Germinal center (tissue), 1 donor: ENCODE measurements around the gene POLN.
A peak's percentile ranks its signal among the peaks of the same experiment; 100 is the strongest.

Experiments used
- DNase-seq: peaks from one replicate; pipeline ENCODE4 v3.0.0; 2012; ENCODE audit warnings: mixed read lengths, low spot score

Gene POLN

DNA sequence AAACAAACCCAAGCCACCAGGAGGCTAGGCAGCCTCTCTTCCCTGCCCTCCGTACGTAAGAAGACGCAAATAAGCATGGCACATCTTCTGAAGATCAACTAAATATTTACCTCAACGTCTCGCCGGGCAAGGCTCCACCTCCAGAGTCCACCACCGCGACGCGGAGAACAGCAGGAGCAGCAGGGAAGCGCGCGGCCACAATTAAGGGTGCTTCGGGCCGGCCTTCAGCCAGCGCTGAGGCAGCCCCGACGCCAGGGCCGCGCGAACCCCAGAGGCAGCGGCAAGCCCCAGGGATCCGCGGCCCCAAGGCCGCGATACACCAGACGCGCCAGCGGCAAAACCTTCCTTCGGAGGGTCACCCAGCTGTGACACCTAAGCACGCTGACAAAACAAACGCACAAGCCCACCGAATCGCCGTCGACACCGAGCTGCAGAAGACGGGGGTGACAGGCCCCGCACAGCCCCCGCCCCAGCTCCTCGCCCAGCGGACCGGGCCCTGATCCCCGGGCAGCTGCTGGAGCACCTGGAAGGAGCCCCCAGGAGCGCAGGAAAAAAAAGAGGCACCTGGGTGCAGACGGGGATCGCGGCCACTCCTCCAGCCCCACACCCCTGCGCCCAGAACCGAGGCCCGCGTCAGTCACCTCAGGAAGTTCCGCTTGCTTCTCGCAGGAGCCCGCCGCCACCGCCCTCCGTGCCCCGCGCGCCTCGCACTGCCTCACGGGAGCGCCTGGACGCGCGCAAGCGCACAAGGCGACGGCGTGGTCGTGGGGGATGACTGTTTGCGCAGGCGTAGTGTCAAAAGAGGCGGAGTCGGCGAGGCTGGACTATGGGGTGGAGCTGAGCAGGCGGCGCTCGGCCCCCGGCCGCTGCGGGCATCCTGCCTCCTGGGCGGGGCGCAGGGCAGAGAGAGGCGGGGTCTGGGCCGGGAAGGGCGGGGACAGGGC is at the start of gene POLN, which contains the start of gene HAUS3:
POLN (minus strand) TSS at position 712 of the 944 bp plus-strand sequence. CDS start 12,890 bp downstream, outside the sequence.
HAUS3 (minus strand) TSS at position 712 of the 944 bp plus-strand sequence. CDS start 1,175 bp downstream, outside the sequence.
- DNase-seq, result peak; percentile 100

DNA sequence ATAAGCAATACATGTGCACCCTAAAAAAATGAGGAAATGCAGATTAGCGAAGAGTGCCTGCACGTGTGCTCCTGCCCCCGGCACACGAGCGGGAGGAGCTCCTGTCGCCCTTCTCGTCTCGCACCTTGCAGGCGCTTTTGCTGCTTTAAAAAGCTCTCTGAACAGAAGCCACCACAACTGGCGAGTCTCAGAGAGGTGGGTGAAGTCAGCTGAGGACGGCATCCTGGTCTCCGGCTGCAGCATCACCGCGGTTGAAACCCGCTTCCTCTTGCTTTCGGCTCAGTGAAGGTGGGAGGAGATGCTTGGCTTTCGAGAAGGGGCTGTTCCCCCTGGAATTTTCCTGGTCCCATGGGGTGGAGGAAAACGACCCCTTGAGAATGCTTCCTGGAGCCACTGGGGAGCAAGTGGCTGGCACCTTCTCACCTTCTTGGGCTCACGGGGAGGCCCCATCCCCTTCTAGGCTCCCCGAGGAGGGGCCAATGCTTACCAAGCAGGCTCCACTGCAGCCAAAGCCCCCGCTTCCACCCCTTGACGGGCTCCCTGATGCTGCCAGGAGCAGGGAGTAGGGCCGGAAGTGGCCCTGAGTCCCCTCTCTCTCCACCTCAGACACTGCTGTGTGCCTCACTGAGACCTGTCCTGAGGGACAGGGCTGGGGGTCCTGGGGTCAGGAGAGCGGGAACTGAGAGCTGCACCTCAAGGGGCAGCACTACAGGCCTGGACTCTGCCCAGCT is 49.2 kb upstream of the POLN start:
- peak; percentile 63 for DNase-seq

DNA sequence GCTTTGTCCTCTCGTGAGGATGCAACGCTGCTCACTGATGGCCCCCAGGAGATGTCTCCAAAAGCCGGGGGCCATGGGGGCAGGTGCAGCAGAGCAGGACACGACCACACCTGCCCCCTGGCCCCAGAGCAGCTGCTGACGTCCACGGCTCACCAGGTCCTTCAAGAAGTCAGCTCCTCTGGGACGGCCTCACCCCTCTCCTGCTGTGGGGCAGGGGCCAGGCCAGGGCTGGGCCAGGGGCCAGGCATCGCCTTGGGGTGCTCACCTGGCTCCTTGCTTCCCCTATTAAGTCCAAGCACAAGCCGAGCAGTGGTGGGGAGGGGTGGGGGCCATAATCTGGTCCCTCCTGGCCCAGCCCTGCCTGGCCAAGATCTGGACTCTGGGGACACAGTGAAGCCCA is 48.6 kb upstream of the POLN start:
- DNase-seq, result no peak

DNA sequence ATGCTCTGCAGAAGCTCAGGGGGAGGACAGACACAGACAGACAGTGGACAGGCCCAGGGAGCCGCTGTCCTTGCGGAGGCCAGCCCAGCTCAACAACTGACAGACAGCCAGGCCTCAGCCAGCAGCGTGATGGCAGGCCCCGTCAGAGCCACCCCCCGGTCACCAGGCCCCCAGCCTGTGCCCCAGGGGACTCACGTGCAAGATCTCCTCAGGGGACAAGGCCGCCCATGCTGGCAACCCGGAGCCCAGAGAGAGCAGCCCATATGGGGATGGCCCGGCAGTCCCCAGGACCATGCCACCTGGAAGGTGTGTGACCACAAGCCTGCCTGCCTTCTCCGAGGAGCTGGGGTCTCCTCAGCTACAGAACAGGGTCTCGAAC is 48.0 kb upstream of the POLN start:
- no peak for DNase-seq

- no peak for DNase-seq
These were observed 47.5 kb upstream of the POLN start for GRCh38 chr4:2289311-2289954.

- no peak for DNase-seq
These were observed 46.2 kb upstream of the POLN start for GRCh38 chr4:2288051-2288541.

- no peak for DNase-seq
These were observed 45.6 kb upstream of the POLN start for GRCh38 chr4:2287594-2287915.

DNA sequence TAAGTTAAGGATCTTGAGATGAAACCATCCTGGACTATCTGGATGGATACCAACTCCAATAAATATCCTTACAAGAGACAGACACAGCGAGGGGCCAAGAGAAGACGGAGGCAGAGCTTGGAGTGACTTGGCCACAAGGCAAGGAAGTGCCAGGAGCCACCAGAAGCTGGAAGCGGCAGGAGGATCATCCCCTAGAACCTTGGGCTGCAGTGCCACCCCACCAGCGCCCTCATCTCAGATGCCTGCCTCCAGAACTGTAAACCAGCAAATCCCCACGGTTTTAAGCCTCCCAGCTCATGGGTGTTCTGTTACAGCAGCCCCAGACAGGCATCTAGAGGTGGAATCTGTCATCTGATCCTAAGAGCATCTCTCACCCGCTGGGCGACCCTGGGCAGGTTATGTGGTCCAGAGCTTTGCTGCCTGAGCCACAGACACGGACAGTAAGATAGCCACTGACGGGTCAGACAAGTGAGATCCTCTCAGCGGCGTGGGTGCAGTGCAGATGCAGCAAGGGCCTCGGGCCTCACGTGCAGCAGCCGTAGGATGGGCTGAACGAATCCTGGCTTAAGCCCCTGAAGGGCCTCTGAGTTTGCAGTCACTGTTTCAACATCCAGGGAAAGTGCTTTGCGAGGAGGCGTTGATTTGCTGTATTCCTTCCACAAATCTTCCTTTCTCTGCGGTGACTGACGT is 45.1 kb upstream of the POLN start:
- no peak for DNase-seq

DNA sequence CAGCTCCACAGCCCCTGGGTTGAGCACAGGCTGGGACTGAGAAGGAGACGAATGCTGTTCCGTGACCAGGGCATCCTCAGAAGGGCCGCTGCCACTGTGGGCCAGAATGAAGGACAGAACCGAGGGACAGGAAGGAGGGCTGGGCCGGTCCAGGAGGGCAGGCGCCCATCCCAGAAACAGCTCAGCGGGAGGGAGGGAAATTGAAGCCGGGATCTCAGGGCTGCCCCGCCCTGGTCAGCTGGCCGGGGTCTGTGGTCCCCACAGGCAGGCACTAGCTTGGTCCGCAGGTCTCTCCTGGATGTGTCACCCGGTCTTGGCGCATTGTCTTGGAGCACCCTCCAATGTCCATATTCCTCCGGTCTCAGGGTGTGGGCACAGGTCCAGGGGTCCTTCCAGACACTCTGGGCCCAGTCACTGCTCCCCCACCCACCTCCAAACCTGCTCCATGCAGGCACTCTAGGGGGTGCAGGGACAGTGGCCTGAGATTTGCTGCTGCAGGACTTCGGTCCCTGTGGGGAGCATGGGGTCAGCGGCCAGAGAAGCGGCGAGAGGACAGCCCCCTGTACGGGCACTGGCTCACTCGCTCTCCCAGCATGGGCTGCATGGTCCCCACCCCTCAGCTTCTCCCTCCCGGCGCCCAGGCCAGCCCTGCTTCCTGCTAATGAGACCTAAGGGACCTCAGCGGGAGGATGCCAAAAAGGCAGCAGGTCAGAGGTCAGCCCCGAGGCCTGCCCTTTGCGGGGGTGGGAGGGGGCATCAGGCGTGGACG is 43.9 kb upstream of the POLN start:
- DNase-seq, result no peak

DNA sequence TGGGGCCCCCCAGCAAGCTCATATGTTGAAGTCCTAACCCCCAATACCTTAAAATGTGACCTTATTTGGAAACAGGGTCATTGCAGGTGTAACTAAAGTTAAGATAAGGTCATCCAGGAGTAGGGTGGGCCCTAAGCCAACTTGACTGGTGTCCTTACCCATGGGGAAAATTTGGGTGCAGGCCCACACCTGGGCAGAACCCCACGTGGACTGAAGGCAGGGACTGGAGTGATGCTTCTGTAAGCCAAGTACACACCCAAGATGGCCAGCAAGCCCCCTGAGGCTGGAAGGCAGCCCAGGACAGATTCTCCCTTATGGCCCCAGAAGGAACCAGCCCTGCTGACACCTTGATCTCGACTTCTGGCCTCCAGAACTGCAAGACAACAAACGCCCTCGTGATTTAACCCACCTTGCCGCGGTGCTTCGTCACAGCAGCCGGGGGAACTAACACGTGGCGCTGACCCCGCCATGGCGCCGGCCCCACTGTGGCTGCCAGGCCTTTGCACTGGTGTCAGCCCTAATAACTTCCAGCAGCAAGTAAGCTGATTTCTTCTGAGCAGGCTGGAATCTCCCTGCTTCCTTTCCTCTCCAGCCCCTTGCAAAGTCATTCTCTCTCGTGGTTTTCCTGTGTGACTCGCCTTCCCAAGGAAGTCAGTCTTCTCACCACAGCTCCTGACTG is 43.2 kb upstream of the POLN start:
- no peak for DNase-seq

- DNase-seq, result no peak
These were observed 42.4 kb upstream of the POLN start for GRCh38 chr4:2284161-2284933.

DNA sequence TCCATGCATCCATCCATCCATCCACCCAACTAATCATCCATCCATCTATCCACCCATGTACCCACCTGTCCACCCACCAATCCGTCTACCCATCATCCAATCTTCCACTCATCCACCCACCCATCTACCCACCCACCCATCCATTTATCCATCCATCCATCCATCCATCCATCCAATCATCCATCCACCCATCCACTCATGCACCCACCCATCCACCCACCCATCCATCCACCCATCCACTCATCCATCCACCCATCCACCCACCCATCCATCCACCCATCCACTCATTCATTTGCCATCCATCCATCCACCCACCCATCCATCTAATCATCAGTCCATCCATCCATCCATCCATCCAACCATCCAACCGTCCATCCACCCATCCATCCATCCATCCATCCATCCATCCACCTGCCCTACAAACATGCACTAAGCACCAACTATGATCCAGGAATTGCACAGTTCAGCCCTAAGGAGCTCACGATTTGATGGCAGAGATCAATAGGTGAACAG is 41.3 kb upstream of the POLN start:
- DNase-seq, result no peak

DNA sequence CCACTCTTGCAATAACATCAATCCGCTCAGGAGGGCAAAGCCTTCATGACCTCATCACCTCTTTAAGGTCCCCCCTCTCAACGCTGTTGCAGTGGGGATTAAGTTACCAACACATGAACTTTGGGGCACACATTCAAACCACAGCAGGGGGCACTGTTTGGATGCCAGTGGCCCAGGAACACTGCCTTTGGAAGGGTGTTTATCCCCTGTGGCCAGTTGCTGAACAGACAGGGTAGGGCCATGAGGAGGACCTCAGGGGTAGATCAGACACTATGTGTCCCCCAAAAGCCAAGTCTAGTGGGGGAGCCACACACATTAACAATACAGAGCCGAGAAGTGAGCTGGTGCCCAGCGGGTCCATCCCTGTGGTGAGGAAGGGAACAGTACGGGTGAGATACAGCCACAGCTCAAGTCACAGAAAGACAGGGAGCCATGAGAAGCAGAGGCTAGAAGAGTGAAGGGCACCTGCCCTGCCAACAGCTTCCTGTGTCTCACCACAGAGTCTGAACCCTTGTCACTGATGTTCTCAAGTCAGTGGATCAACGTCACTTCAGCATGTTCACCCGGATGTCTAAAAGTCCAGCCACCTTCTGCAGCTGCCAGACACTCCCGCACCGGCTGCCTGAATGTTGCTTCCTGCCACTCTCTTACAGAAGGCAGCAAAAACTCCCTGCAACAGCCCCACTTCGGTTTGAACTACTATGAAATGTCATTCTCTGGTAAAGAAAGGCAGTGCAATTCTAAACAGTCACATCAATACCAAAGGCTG is 39.8 kb upstream of the POLN start:
- peak; percentile 54 for DNase-seq

GRCh38 chr4:2280531-2281300 is 38.8 kb upstream of the POLN start:
- no peak for DNase-seq

- no peak for DNase-seq
These were observed 36.0 kb upstream of the POLN start for GRCh38 chr4:2277956-2278355.

DNA sequence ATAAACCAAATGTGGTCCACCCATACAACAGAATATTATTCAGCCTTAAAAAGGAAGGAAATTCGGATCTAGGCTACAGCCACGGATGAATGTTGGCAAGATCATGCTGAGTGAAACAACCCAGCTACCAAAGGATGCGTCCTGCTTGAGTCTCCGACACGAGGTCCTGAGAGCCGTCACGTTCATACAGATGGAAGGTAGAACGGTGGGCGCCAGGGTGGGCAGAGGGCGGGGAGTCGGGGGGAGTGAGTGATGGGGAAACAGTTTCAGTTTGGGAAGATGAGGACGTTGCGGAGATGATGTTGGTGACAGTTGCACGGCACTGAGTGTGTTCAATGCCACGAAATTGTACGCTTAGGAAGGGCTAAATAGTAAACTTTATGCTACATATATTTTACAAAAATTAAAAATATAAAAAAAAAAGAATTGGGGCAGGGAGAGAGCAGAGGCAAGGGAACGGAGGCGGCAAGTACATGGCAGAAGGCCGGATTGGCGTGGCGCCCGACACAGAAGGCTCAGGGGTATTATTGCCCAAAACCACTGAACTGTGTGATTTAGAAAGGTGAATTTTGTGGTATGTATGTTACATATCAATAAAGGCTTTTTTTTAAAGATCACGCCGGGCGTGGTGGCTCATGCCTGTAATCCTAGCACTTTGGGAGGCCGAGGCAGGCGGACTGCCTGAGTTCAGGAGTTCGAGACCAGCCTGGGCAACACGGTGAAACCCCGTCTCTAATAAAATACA is 34.8 kb upstream of the POLN start:
- DNase-seq, result no peak

GRCh38 chr4:2275546-2276251 is 33.8 kb upstream of the POLN start:
- no peak for DNase-seq
